ENCODE data around the gene PLCD3.
A peak's percentile ranks its signal among the peaks of the same experiment; 100 is the strongest.

Gene PLCD3

GRCh38 chr17:45077643-45078042, 54.7 kb downstream of the PLCD3 start:
- no peak for DNase-seq

DNA sequence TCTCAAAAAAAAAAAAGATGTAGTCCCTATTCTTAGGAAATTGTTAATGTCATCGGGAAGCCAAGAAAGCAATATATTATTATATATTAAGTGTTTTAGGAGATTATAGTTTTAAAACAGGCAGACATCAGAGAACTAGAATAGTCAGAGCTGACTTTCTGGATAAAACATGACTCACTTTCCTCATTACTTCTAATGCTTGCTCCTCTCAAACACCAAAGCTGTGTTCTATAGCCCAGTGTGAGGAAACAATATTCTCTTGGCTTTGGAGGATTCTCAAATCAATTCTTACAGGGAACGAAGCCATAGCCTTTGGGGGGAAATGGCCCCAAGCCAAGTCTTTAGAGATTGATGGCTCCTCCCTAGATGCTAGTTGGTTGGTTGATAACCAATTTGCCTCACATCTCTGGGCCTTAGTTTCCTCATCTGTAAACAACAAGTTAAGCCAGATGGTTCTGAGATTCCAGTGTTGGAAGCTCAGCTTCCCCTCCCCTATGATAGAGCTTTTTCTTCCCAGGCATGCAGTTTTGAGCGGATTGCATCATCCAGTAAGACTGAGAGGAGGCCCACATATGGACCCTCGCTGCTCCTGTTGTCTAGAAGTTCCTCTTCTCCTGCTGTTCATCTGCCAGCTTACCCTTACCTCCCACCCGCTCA, 58.8 kb downstream of the PLCD3 start:
- no peak for DNase-seq

DNA sequence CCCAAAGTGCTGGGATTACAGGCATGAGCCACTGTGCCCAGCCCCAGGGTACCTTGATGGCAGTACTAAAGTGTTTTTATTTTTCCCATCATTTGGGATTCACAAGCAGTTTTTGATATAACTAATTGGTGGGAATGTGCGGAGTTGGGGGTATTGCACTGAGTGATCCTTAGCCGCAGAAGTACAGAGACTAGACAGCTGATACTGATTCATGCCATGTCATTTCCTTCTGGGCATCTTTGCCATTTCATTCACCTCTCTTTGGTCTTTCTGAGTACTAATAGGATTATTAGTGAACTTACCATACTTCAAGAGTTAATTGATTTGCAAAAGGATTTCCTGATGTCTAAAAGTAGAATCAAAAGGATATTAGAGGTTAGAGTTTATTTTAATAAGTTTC, 61.5 kb downstream of the PLCD3 start:
- DNase-seq = no peak

DNA sequence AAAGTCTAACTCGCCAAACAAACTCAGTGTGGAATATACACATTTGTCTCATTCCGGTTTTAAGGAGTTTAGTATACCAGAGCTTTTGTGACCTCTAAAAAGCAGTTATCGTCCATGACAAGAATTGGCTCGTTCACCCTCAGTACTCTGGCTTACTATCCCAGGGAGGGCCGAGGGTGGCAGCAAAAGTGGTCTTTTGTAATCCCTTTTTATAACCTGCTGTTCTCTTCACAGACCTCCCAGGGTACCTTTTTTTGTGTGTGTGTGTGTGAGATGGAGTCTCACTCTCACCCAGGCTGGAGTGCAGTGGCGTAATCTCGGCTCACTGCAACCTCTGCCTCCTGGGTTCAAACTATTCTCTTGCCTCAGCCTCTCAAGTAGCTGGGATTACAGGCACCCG, 62.3 kb downstream of the PLCD3 start:
- DNase-seq = no peak

DNA sequence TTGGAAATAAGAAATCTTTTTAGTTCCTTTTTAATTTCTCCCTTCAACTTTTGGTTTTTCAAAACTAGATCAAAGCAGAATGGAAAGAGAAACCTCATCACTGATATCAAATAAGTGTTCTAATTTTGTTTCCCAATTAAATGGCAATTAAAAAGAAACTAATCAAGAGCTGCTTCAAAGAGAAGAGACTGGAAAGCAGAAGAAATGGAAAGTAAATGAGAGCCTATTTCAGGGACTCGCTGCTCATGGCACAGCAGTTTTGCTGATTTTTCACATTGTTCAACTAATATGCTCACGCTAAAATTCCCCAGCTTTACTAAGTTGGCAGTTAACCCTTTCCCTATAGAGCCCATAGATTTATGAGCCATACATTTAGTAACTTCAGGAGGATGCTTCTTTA, 64.7 kb downstream of the PLCD3 start:
- DNase-seq = no peak

DNA sequence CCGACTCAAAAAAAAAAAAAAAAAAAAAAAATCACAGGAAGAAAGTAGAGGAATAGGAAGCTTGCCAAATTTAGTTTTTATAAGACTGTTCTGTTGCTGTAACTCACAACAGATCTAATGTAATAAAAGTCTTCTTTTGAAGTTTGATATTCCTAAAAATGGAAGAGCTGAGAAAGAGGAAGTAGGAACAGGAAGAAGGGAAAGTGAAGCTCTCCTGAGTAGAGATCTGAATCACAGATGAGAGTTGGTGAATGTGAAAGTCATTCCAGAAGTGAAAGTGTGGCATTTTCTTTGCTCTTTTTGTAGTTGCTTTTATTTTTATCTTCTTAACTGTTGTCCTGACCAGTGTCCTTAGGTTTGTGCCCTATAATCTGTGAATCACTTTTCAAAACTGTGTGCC, 69.1 kb downstream of the PLCD3 start:
- DNase-seq = no peak

GRCh38 chr17:45061606-45062205, 70.6 kb downstream of the PLCD3 start:
- no peak for DNase-seq

- peak; percentile 83 to 100 (median 98) for DNase-seq
Measured at GRCh38 chr17:45060797-45061605, 71.3 kb downstream of the PLCD3 start, which contains the start of gene NMT1. Gene NMT1 (plus strand): TSS chr17:45061317. CDS start chr17:45061330, 13 bp downstream.

- DNase-seq = peak in 1 of 51 donors; percentile 61
Measured at GRCh38 chr17:45060382-45060796, 71.9 kb downstream of the PLCD3 start.
